AG09319 (cell line): ENCODE data around the gene XPR1.
"Not testable (repeated sequence)": the region's sequence is repeated elsewhere in the genome, so short reads cannot be mapped to it uniquely, and the experiment has no call there.

Experiments
- DNase-seq: peaks from one replicate; pipeline ENCODE4 v3.0.0-alpha.2; 2010; ENCODE audit warnings: low read depth; ENCODE audit errors: extremely low read depth
- CTCF ChIP-seq: IDR thresholded peaks from 2 replicates; pipeline ENCODE4 v1.5.1; 2011; ENCODE audit warnings: low read depth, mild to moderate bottlenecking, inconsistent platforms, low read length, moderate library complexity

Gene XPR1

DNA sequence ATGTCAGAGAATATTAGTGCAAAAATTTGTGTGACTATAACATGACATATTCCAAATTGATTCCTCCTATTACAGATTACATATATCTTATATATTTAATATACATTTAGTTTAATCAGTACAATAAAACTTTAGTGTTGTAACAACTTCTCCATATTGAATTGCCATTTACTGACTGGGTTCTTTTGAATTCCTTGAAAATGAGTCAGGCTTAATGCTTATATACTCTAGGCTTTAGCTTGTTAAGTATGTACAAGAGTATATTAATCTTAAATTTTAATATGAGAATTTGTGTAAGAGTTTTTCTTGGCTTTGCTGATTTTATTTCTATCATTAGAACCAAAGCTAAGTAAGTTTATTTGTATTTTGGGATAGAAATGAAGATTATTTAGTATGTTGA is 40.3 kb downstream of the XPR1 start:
- no peak for TF ChIP-seq CTCF
- no peak for DNase-seq

DNA sequence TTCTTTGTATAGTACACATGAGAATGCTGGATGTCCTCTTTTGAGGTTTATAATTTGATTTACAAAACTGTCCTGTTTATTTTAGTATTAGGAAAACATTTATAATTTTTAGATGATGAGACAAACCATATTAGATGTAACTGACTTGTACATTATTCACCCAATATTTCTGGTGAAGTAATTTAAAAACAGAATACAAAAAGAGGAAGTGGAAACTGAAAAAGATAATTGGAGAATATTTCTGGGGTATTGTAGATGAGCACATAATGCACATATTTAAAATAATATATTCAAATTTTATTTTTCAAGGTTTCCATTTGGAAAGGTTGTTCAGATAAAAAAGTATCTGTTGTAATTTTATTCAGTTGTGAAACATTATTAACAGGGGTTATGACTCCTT is 40.7 kb downstream of the XPR1 start:
- no peak for DNase-seq

GRCh38 chr1:180674603-180675530 is 43.0 kb downstream of the XPR1 start:
- no peak for DNase-seq
- TF ChIP-seq CTCF = no peak

More for the DNA sequence above, 40.7 kb downstream of the XPR1 start:
- TF ChIP-seq CTCF = no peak

DNA sequence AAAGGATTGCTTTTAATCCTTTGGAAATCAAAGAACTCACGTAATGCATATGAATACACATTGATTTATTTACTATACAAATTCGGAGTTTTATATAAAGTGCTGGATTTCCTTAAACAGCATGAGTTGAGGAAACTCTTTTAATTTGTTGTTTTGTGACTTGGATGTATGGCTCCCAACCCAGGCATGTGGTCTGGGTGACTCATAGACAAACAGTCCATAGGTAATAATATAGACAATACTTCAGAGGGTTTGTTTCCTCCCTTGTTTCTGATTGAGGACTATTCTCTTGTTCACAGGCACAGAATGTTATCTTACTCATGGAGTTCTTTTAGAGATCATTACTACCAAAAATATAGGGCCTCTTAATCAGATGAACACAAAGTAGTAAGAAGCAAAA is 43.8 kb downstream of the XPR1 start:
- no peak for DNase-seq
- no peak for TF ChIP-seq CTCF

- DNase-seq = no peak
- no peak for TF ChIP-seq CTCF
These were observed 48.8 kb downstream of the XPR1 start for GRCh38 chr1:180680558-180681144.

- DNase-seq = not testable (repeated sequence)
These were observed 51.3 kb downstream of the XPR1 start for GRCh38 chr1:180683117-180683516.

GRCh38 chr1:180691322-180691913 is 59.6 kb downstream of the XPR1 start:
- no peak for TF ChIP-seq CTCF
- no peak for DNase-seq
